ENCODE data around the gene RNASE11.
"Not testable (repeated sequence)": the region's sequence is repeated elsewhere in the genome, so short reads cannot be mapped to it uniquely, and the experiment has no call there.

The RNASE11 gene

DNA sequence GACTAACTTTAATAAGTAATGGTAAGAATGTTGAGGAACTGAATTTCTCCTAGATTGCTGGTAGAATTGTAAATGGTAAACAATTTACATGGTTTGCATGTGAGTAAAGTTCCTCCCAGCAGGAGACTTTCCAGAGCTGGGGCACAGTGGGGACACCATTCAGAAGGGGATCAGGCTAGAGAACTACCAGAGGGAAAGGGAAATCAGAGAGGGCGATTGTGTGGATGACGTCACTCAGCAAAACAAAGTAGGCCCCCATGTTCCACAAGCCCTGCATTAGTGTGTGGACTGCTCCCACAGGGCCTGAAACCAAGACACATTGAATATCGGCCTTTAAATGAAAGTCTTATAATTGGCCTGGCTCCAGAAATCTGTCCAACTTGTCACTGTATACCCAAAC is 9.5 kb downstream of the RNASE11 start:
- no peak for DNase-seq

DNA sequence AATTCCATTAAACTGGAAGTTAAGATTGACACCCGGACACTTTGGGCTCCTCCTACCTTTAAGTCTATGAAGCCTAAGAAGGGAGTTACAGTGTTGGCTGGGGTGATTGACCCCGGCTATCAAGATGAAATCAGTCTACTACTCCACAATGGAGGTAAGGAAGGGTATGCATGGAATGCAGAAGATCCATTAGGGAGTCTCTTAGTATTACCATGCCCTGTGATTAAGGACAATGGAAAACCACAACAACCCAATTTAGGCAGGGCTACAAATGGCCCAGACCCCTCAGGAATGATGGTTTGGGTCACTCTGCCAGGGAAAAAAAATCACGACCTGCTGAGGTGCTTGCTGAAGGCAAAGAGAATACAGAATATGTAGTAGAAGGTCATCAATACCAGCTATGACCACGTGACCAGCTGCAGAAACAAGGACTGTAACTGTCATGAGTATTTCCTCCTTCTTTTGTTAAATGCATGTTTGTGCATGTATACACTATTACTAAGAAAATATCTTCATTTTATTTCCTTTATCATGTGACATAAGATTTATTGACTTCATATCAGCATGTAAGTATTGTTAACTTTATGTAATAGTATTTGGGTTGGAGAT is 15.3 kb downstream of the RNASE11 start:
- DNase-seq = not testable (repeated sequence)

DNA sequence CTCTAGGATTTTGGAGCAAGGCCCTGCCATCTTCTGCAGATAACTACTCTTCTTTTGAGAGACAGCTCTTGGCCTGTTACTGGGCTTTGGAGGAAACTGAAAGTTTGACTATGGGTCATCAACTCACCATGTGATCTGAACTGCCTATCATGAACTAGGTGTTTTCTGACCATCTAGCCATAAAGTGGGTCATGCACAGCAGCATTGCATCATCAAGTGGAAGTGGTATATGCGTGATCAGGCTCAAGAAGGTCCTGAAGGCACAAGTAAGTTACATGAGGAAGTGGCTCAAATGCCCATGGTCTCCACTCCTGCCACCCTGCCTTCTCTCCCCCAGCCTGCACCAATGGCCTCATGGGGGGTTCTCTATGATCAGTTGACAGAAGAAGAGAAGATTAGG is 17.1 kb downstream of the RNASE11 start:
- DNase-seq = not testable (repeated sequence)

DNA sequence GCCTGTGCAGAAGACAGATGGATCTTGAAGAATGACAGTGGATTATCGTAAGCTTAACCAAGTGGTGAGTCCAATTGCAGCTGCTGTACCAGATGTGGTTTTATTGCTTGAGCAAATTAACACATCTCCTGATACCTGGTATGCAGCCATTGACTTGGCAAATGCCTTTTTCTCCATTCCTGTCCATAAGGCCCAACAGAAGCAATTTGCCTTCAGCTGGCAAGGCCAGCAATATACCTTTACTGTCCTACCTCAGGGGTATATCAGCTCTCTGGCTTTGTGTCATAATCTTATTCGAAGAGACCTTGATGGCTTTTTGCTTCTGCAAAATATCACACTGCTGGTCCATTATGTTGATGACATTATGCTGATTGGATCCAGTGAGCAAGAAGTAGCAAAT is 17.9 kb downstream of the RNASE11 start:
- DNase-seq = not testable (repeated sequence)

DNA sequence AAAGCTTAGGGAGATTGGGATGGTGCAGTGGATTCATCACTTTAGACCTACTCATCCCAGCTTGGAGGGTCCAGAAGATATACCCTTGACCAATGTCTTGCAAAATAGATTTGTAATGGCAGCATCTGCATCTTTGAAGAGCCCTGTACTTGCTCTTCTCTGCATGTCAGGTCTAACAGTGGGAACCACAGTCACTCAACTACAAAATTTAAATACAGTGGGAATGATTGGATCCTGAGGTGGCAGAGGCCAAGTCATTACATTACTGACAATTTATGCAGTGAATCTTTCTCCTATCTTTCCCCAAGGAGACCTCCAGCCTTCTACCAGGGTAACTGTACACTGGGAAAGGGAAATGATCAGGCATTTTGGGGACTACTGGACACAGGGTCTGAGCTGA is 18.7 kb downstream of the RNASE11 start:
- no peak for DNase-seq

DNA sequence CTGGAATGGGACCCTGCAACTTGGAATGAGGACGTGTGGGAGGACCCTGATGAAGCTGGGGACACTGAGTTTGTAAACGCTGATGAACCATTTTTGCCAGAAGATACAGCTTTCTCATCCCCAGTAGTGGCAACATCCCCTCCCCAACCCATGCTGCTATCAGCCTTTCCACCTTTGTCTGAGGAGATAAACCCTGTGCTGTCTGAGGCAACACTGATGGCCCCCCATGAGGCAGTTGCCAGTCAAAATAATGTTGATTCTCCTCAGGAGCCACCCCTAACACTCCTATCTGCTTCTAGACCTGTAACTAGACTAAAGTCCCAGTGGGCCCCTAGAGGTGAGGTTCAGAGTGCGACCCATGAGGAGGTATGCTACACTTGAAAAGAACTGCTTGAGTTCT is 19.4 kb downstream of the RNASE11 start:
- no peak for DNase-seq

DNA sequence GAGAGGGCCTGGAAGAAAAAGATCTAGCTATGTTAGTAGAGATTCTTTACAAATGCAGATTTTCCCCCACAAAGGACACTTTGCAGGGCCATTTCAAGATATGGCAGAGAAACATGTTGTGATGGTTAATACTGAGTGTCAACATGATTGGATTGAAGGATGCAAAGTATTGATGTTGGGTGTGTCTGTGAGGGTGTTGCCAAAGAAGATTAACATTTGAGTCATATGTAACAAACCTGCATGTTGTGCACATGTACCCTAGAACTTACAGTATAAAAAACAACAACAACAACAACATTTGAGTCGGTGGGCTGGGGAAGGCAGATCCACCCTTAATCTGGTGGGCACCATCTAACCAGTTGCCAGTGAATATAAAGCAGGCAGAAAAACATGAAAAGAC is 20.6 kb downstream of the RNASE11 start:
- DNase-seq = not testable (repeated sequence)

DNA sequence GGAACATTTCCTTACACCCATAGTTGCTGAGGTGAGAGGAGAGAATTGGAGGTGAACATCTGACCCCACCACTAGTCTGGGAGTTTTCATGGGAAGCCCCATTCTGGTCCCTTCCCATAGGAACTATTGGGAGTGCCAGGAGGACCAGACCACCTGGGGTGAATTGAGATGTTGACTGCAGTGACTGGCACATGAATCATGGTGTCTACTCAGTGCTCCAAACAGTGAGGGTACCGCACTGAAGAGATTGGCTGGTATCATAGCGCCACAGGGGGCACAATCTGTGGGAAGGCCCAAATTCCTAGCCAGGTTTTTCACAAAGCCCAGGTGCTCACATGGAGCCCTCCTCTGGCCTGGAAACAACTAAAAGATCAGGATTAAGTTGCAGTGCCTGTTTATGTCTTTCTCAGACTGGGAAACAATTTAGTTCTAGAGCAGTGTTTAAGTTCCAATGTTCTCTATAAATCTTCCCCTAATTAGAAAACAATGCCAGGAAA is 23.3 kb downstream of the RNASE11 start:
- no peak for DNase-seq

DNA sequence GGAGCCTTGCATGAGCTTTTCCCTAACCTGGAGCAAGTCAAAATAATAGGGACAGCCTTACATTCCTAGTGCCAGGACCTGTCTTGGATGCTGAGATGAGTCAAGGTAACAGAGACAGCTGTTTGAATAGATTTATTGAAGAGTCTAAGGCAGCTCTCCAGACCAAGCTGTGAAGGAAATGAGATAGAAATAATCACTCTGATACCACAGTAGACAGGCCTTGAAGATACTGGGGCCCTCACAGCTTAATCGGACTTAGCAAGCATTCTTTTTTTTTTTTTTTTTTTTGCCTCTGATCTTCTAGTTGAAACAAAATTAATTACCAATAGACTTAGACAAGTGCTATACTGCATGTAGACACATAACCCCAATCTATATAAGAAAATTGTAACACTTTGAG is 23.8 kb downstream of the RNASE11 start:
- DNase-seq = no peak

DNA sequence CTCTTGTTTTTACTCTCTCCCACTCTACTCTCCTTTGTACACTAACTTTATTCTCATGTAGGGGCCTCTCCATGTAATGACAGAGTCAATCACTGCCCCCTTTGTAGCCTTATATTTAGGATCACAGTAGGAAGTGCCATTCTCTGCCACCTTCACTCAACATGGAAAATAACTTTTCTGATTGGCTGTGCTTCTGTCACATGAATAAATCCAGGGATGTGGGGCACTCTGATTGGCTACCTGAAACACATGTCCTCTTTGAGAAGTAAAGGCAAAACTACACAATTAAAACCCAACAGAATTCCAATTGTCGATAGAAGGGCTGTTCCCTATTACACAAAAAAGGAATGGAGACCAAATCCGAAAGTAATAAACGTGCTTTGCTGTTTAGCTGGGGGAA is 26.8 kb downstream of the RNASE11 start, which contains the start of gene RNASE9:
Gene RNASE9 (minus strand): TSS at position 87 of the 400 bp plus-strand sequence.
- DNase-seq = no peak

DNA sequence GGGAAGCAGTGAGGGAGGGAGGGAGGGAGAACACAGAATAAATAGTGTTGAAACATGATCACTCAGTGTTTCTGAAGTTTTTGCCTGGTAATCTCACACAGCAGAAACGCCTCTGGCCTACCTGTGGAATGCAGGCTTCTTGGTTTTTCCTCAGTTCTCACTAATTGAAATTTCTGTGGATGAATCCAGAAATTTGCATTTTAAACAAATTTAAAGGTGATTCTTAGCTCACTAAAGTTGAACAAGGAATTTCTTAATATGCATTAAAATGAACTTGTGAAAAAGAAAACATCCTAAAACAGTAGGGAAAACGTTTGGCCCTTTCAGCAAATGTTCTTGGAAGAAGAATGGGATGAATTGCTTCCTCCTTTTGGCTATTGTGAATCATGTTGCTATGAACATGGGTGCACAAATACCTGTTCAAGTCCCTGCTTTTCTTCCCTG is 28.3 kb downstream of the RNASE11 start:
- no peak for DNase-seq

DNA sequence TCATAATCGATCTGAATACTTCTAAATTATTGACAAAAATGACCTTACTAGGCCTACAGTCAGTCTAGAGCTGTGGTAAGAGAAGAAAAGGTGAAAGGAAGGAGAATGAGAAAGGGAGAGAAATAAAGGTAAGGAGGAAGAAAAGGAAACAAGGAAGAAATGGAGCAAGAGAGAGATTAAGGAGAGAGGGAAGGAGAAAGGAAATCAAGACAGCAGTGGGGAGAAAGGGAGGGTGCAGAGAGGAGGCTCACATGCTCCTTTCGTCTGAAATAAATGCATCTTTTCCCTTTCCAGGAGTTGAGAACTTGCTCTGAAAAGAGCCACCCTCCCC is 30.6 kb downstream of the RNASE11 start:
- no peak for DNase-seq

DNA sequence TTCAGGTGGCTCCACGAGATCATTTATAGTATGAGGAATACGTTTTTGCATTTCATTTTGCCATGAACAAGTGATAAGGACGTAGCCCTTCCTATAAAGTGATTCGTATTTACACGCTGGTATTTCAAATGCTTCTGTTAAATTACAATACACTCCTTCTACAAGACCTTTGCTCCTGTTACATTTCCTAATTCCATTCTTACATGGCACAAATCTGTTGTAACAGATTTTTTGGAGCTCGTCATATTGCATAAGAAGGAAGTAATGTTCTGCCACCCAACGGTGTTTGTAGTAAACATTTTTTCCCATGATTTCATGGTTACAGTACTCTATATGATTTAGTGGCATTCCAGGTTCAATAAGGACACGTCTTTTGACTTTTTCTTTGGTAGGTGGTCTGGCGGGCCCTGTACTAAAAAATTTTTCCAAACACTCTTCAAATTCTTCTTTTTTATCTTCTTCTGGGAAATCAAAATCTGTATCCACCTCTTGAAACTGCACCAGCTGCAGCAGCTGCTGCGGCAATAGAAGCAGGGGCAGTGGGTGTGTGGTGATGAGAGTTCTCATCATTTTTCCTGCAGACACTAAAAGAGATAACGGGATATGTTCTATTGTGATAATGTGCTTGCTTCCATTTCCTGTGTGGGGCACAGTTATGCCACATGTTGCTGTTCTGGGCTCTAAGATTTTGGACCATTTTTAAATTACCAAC is 31.1 kb downstream of the RNASE11 start:
- no peak for DNase-seq

DNA sequence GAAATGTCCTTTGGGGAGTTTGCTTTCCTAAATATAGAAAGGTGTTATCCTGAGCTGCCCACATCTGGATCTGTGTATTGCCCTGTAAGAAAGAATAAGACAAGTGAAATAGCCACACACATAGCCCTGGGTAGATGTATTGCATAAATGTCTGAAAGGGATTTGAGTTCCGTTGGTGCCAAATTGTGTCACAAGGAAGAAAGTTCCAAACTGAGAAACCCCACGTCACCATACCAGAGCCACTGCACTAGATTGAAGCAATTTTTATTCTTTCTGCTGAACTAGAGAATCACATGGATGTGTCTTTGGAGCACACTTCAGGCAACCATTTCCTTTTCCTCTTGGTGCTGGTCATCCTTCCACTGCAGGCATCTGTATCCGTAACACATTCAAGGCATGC is 32.0 kb downstream of the RNASE11 start:
- DNase-seq = no peak

DNA sequence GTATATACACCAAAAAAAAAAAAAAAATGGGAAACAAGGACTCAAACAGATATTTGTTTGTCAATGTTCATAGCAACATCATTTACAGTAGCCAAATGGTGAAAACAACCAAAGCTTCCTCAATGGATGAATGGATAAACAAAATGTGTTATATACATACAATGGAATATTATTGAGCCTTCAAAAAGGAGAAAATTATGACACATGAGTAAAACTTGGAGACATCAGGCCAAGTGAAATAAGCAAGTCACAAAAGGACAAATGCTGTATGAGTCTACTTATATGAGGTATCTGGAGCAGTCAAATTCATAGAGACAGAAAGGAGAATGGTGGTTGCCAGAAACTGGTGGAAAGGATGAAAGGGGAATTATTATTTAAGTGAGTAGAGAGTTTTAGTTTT is 34.8 kb downstream of the RNASE11 start:
- no peak for DNase-seq

DNA sequence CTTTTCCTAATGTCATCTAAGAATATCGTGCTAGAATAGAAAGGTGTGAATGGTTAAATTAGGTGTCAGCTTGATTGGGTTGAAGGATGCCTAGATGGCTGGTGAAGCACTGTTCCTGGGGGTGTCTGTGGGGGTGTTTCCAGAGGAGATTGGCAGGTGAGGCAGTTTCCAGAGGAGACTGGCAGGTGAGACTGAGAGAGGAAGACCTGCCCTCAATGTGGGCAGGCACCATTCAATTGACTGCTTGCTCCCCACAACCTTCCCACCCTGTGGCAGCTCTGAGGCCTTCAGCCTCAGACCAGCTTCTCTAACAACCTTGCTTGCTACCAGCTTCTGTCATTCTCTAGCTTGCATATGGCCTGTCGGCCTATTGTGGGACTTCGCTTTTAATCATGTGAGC is 36.2 kb downstream of the RNASE11 start:
- no peak for DNase-seq

DNA sequence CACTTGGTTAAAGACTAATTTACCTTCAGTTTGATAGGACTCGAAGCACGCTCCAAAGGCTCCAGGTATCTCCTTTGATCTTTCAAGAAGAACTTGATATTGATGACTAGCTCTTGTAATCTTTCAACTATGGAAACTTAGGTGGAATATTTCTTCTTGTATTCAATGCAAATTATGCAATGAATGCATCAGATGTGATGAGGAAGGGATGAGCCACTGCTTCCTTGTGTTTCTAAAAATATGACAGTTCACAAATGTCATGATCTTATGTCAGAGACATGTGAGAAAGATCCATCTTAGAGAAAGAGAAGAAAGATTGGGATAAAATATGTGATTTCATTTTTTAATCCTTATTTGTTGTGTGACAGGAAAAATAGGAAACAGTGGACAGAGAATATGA is 36.9 kb downstream of the RNASE11 start:
- no peak for DNase-seq

DNA sequence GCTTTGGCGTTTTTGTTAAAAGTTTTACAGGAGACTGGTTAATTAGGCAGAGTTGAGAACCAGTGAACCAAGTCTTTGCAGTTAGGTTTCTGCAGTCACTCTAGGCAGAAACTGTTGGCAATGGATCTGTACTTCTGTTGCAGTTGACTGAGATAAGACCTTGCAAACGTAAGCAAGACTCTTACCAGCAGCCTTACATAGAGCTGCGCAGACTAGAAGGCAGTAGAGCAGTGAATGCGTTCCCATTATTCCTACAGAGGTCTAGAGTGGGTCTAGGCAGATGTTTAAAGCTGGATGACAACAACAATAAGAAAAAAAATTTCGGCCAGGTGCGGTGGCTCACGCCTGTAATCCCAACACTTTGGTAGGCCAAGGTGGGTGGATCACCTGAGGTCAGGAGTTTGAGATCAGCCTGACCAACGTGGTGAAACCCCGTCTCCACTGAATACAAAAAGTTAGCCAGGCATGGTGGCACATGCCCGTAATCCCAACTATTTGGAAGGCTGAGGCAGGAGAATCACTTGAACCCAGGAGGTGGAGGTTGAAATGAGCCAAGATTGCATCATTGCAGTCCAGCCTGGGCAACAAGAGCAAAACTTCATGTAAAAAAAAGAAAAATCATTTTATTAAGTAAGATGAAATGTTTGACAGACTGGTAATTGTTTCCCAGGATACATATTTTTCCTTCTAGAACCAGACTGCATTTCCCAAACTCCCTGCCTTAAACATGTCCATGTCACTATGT is 39.2 kb downstream of the RNASE11 start:
- DNase-seq = no peak

DNA sequence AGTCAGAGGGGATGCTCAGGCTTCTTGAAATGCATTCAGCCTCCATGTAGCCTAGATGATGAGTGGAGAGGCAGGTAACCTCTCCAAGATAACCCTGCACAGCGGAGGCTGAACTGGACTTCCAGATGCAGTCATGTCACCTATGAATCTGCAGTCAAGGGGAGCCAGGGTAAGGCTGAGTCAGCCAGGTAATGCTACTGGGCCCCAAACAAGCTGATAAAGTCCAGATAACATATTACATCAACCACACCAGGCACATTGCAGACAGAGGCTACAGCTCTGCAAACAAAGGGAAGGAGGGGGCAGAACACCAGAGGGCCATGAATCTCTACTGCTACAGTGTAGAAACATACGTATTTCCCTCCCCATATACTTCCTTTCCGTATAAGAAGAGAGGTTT is 40.9 kb downstream of the RNASE11 start:
- no peak for DNase-seq

DNA sequence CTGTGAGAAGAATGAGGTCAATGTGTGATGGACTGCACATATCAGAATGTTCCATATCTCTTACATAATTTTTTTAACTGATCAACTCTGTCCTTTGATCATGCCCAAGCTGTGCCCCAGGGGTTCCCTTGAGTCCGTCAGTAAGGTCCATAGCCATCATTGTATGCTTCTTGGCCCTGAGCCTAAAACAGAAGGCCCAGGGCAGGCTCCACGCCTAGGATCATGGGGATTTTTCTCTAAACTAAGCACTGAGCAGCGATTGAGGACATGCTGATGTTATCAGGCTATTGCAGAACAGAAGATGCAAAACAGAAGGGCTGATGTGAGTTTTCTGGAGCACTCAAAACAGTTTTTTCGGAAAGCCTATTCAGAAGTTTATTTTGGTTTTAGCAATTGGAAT is 47.9 kb downstream of the RNASE11 start:
- no peak for DNase-seq
